NT2/D1 (cell line): Measurements from ENCODE around the gene IQUB.

Experiments used
- YY1 ChIP-seq: IDR thresholded peaks from 2 replicates; pipeline ENCODE4 v1.6.1; 2011; ENCODE audit not compliant: insufficient read length, insufficient read depth
- ZNF274 ChIP-seq: IDR thresholded peaks from 2 replicates; pipeline ENCODE4 v1.6.1; 2011; ENCODE audit warnings: mild to moderate bottlenecking, low read depth, low read length

DNA sequence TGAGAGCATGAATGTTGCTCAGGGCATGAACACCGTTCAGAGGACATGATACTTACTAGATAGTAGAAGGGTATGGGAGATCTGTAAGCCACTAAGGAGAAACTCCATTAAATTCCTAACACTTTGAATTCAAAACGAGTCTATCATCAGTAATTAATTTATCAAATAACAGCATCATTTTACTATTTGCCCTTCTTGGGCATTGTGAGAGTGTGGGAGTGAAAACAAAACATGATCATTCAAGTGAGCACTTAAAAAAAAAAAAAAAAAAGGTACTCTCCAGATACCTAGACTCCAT, 46.7 kb upstream of the IQUB start:
- no peak for TF ChIP-seq YY1
- no peak for TF ChIP-seq ZNF274
